RPMI8226 (cell line): ENCODE results near the gene PNMA6E.

Experiments
- DNase-seq: peaks from one replicate; pipeline ENCODE4 v3.0.0-alpha.2; 2015

The PNMA6E gene

DNA sequence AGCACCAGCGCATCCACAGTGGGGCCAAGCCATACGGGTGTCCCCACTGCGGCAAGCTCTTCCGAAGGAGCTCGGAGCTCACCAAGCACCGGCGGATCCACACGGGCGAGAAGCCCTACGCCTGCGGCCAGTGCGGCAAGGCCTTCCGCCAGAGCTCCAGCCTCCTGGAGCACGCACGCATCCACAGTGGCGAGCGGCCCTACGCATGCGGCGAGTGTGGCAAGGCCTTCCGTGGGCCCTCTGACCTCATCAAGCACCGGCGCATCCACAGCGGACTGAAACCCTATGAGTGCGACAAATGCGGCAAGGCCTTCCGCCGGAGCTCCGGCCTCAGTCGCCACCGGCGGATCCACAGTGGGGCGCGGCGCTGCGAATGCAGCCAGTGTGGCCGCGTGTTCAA lies 53.6 kb downstream of the PNMA6E start:
- DNase-seq = no peak
